Epithelial cell of proximal tubule (primary cell): Measurements from ENCODE around the gene ZNF311. TPM values are rescaled to one million over a fixed set of nuclear protein-coding genes. Genes with fewer than 3 reads are reported as not detected.
A peak's percentile ranks its signal among the peaks of the same experiment; 100 is the strongest.

Source experiments
- DNase-seq: peaks from one replicate; pipeline ENCODE4 v3.0.0-alpha.2; 2011; ENCODE audit warnings: low read depth
- H3K4me3 ChIP-seq: 2 replicates; pipeline ENCODE4 v1.5.1; 2011; ENCODE audit warnings: low read depth, mild to moderate bottlenecking, low read length
- CTCF ChIP-seq: conservative IDR thresholded peaks from 2 replicates; pipeline ENCODE4 v1.5.1; 2012; ENCODE audit warnings: low read depth, mild to moderate bottlenecking, low read length
- total RNA-seq: library from RNA; depleted of rRNA; stranded (reverse); fragments of >200 nt; gene quantifications from 2 replicates; pipeline ENCODE4 v1.2.3, GENCODE V29; 2015

Gene ZNF311
- total RNA-seq, 1 donor from 2014 or later = 0.52 TPM

DNA sequence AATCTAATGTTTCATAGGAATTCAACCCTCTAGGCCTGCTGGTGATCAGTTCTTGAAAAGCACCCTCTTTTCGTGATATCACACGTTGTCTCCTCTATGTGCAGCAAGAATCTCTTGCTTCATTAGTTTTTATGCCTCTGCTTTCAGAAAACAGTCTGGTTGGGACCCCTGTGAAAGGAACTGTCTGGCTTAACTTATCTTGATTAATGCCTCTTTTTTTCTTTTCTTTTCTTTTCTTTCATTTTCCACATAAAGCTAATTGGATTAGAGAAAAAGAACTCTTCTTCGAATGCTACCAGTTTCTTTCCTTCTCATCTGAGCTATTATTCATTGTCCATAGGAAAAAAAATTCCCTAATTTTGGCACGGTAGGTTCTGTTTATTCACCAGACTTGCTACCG, 21.3 kb downstream of the ZNF311 start:
- no peak overlapping the region for H3K4me3 ChIP-seq
- no peak for TF ChIP-seq CTCF
- DNase-seq = no peak

GRCh38 chr6:28982476-28983266, 22.4 kb downstream of the ZNF311 start:
- H3K4me3 ChIP-seq = peak overlapping the region; percentile 83
- DNase-seq = peak; percentile 61
- peak; percentile 22 for TF ChIP-seq CTCF

GRCh38 chr6:28981833-28982475, 23.2 kb downstream of the ZNF311 start:
- TF ChIP-seq CTCF = peak; percentile 13
- peak overlapping the region; percentile 83 for H3K4me3 ChIP-seq
- peak; percentile 59 for DNase-seq

DNA sequence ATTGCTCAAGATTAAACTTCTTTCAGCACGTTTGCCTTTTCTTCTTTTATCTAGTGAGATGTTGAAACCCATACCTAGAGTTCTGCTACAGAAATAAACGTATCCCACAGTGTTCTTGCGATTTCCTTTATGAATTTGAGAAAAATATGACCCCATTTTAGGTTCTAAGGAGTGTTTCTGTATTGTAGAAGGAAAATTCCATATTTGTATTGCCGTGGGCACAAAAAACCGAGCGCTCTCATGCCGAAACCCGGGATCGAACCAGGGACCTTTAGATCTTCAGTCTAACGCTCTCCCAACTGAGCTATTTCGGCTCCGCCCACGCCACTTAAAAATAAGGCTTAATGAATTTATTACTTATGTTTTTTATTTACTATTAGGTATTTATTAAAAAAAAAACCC, 23.7 kb downstream of the ZNF311 start:
- TF ChIP-seq CTCF = no peak
- H3K4me3 ChIP-seq = peak overlapping the region; percentile 83
- DNase-seq = no peak

GRCh38 chr6:28980852-28981430, 24.2 kb downstream of the ZNF311 start:
- TF ChIP-seq CTCF = peak; percentile 39

DNA sequence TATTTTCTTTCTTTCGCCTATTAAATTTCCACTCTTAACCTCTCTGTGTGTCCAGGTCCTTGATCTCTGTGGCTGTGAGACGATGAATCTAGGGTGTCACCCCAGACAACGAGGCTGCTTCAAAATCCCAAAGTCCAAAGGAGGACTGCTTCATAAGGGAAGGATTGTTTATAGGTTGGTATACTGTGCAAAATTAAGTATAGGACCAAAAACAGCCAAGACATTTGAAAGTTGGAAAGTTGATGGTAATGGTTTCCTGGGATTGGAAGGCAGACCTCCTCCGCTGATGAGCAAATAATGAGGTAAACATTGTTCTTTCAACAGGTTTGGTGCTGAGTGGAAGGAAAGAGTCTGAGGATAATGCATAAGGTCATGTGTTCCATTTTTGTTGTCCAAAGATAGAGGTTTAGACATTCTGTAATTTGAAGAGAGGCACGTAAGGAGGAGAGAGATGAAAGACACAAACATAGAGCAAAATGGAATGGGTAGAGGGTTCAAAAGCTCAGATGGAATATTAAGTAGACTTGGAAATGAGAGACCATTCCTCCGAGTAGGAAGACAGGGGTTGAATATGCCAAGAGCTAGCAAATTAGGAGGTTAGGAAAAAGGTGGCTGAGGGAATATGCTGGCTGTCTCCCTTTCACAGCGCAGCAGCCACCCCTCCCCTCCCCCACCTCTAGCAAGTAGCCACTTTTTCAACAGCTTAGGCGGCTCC, 24.8 kb downstream of the ZNF311 start:
- H3K4me3 ChIP-seq = peak overlapping the region; percentile 83
- no peak for DNase-seq
- no peak for TF ChIP-seq CTCF

More at GRCh38 chr6:28980852-28981430, 24.2 kb downstream of the ZNF311 start:
- peak overlapping the region; percentile 83 for H3K4me3 ChIP-seq
- DNase-seq = peak; percentile 59
